Neutrophil (primary cell): ENCODE measurements around the gene PCNX3.

Experiments used
- H3K27ac ChIP-seq: fragments of 200-600 bp; sonication (generic); 2 replicates; pipeline ENCODE4 v1.5.1; 2016; ENCODE audit warnings: mild to moderate bottlenecking, moderate library complexity
- H3K27me3 ChIP-seq: fragments of 200-600 bp; sonication (generic); 2 replicates; pipeline ENCODE4 v1.6.0; 2016; ENCODE audit warnings: mild to moderate bottlenecking
- H3K36me3 ChIP-seq: fragments of 200-600 bp; sonication (generic); 2 replicates; pipeline ENCODE4 v1.5.1; 2017
- H3K4me1 ChIP-seq, 2 experiments: fragments of 200-600 bp in 1 of 2; sonication (generic) in 1 of 2; 1 replicate in 1 of 2; 2 replicates in 1 of 2; pipeline versions ENCODE4 v1.5.1 to v1.6.1; 2013 to 2016; ENCODE audit warnings: low read depth in 1 of 2, low read length in 1 of 2, mild to moderate bottlenecking in 1 of 2, moderate library complexity in 1 of 2; ENCODE audit not compliant: control insufficient read depth in 1 of 2, insufficient read depth in 1 of 2
- H3K4me3 ChIP-seq, 2 experiments: fragments of 200-600 bp in 1 of 2; sonication (generic) in 1 of 2; 1 replicate in 1 of 2; 2 replicates in 1 of 2; pipeline ENCODE4 v1.5.1; 2013 to 2016; ENCODE audit warnings: low read depth in 1 of 2, low read length in 1 of 2, mild to moderate bottlenecking in 1 of 2, moderate library complexity in 1 of 2
- H3K9me3 ChIP-seq: fragments of 200-600 bp; sonication (generic); 2 replicates; pipeline ENCODE4 v1.5.1; 2016
- CTCF ChIP-seq: fragments of 200-600 bp; sonication (generic); IDR thresholded peaks from 2 replicates; pipeline ENCODE4 v1.5.1; 2016; ENCODE audit warnings: antibody characterized with exemption

PCNX3 gene

GRCh38 chr11:65661599-65662246, 46.1 kb downstream of the PCNX3 start:
- Histone ChIP-seq H3K36me3 (peaks cover 50% of the 10 kb centered on the region), H3K4me3 (peak overlapping the region; percentile 85 to 87), H3K27ac (peak overlapping the region; percentile 99), H3K4me1 (peaks cover 26 to 29% of the 10 kb centered on the region in 2 experiments), H3K9me3 (no peaks in the 10 kb centered on the region), H3K27me3 (no peaks in the 10 kb centered on the region)
- no peak for TF ChIP-seq CTCF

DNA sequence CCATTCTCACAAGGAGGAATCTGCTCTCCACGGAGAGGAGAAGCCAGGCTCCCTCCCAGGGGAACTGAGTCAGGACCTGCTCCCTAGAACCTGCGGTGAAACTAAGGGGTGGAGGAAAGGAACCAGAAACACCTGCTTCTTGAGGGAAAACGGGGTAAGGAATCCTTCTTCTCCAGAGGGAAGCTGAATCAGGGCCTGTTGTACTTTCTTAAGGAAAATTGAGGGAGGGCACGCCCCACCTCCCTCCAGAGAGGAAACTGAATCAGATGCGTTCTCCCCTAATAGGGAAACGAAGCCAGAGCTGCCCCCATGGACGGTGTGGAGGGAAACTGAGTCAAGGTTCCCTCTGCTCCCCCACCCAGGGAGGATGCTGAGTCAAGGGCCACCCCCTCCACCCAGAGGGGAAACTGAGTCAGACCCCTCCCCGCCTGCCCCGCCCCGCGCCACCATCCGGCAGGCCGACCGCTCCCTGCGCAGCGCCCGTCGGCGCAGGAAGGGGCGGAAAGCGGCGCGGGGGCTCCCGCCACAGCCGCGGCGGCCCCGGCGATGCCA, 46.7 kb downstream of the PCNX3 start:
- TF ChIP-seq CTCF, result no peak
- peaks cover 44% of the 10 kb centered on the region for H3K36me3 ChIP-seq
- H3K27me3 ChIP-seq, result no peaks in the 10 kb centered on the region
- peak overlapping the region; percentile 85 to 87 for H3K4me3 ChIP-seq
- H3K4me1 ChIP-seq, result peaks cover 26 to 29% of the 10 kb centered on the region in 2 experiments
- peak overlapping the region; percentile 99 for H3K27ac ChIP-seq
- no peaks in the 10 kb centered on the region for H3K9me3 ChIP-seq

- peak within 1 kb of the TSS; percentile 85 to 87 for H3K4me3 ChIP-seq
- no peaks in the 10 kb centered on the region for H3K9me3 ChIP-seq
- H3K4me1 ChIP-seq, result peaks cover 26 to 29% of the 10 kb centered on the region in 2 experiments
- peaks cover 37% of the 10 kb centered on the region for H3K36me3 ChIP-seq
- peak within 1 kb of the TSS; percentile 99 for H3K27ac ChIP-seq
- no peaks in the 10 kb centered on the region for H3K27me3 ChIP-seq
- TF ChIP-seq CTCF, result peak; percentile 68
These were observed 47.4 kb downstream of the PCNX3 start, which contains the start of gene RELA for GRCh38 chr11:65662799-65663638. TSS of gene RELA (minus strand) at chr11:65662916. CDS start at chr11:65662832, 84 bp downstream.

DNA sequence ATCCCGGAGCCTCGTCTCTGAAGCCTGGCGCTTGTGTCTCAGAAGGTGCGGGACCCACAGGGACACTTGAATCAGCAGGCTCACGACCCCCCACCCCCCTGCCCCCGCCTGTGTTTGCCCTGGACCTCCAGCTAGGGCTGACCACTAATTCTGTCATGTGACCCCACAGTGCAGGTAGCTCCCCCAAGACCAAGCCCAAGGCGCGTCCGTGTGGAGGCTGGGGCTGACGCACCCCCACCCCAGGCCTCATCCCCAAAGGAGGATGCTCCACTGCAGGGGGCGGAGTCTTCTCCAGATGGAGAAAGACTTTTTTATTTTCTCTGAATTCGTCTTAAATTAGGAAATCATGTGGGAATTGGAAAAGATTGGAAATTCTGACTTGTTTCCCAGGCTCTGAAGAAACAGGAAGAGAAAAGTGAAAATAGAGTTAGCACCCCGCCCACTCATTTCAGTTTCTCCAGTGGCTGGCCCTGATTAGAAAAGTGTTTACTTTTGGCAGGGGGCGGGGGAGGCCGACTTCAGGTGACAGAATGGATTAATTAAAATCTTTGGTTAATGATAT, 48.1 kb downstream of the PCNX3 start:
- Histone ChIP-seq H3K27me3 (no peaks in the 10 kb centered on the region), H3K4me3 (peak overlapping the region; percentile 85 to 87)

More for the DNA sequence above, 48.1 kb downstream of the PCNX3 start:
- peaks cover 26 to 29% of the 10 kb centered on the region in 2 experiments for H3K4me1 ChIP-seq
- peak overlapping the region; percentile 99 for H3K27ac ChIP-seq
- H3K9me3 ChIP-seq, result no peaks in the 10 kb centered on the region
- peaks cover 30% of the 10 kb centered on the region for H3K36me3 ChIP-seq
- peak; percentile 17 for TF ChIP-seq CTCF
